Skeletal muscle satellite cell (primary cell): Measurements from ENCODE around the gene MYO16.

Experiments used
- H3K27me3 ChIP-seq: 2 replicates; pipeline ENCODE4 v1.7.0; 2013; ENCODE audit warnings: low read length; ENCODE audit not compliant: control insufficient read depth, insufficient read depth
- H3K36me3 ChIP-seq: 2 replicates; pipeline ENCODE4 v1.7.0; 2013; ENCODE audit warnings: mild to moderate bottlenecking, control low read depth, low read length; ENCODE audit not compliant: insufficient read depth
- H3K4me1 ChIP-seq: 2 replicates; pipeline ENCODE4 v1.7.0; 2013; ENCODE audit warnings: low read length; ENCODE audit not compliant: control insufficient read depth, insufficient read depth
- H3K4me2 ChIP-seq: 2 replicates; pipeline ENCODE4 v1.7.0; 2013; ENCODE audit warnings: mild to moderate bottlenecking, low read length
- H3K4me3 ChIP-seq: 2 replicates; pipeline ENCODE4 v1.7.0; 2013; ENCODE audit warnings: low read length
- H3K9ac ChIP-seq: 2 replicates; pipeline ENCODE4 v1.7.0; 2013; ENCODE audit warnings: mild to moderate bottlenecking, low read depth, low read length, moderate library complexity
- H3K9me3 ChIP-seq: replicated peaks from 2 replicates; pipeline ENCODE4 v1.7.0; 2013; ENCODE audit warnings: mild to moderate bottlenecking, control low read depth, low read length

The MYO16 gene

GRCh38 chr13:108747843-108748242 is 118.4 kb downstream of the MYO16 start:
- Histone ChIP-seq H3K27me3 (no peaks in the 10 kb centered on the region), H3K4me2 (no peak overlapping the region), H3K36me3 (no peaks in the 10 kb centered on the region), H3K4me3 (no peak overlapping the region), H3K4me1 (no peaks in the 10 kb centered on the region), H3K9ac (no peak overlapping the region), H3K9me3 (no peaks in the 10 kb centered on the region)

- Histone ChIP-seq H3K9ac (no peak overlapping the region), H3K4me3 (no peak overlapping the region), H3K4me2 (no peak overlapping the region), H3K9me3 (no peaks in the 10 kb centered on the region), H3K27me3 (no peaks in the 10 kb centered on the region), H3K36me3 (no peaks in the 10 kb centered on the region), H3K4me1 (no peaks in the 10 kb centered on the region)
These were observed 122.9 kb downstream of the MYO16 start for GRCh38 chr13:108752276-108752675.

DNA sequence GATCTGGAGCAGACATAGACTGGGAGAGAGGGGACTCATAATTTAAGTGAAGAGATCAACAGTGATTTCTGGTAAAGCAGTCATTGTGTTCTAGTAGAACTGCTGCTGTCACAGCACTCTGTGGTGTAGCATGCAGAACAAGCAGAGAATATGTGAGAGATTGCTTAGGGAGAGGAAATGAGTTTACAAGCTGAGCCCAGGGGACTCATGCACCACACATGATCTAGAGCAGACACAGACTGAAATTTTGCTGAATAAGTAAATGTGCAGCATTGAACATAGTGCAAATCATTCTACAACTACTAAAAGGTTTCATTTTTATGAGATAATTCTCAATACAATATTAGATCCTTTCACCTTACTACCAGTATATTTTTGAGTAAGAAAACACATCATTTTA is 125.7 kb downstream of the MYO16 start:
- Histone ChIP-seq H3K4me1 (no peaks in the 10 kb centered on the region), H3K27me3 (no peaks in the 10 kb centered on the region), H3K9me3 (no peaks in the 10 kb centered on the region)

GRCh38 chr13:108760129-108760528 is 130.7 kb downstream of the MYO16 start:
- Histone ChIP-seq H3K27me3 (no peaks in the 10 kb centered on the region), H3K9me3 (no peaks in the 10 kb centered on the region), H3K4me1 (no peaks in the 10 kb centered on the region), H3K36me3 (no peaks in the 10 kb centered on the region), H3K4me2 (no peak overlapping the region), H3K4me3 (no peak overlapping the region), H3K9ac (no peak overlapping the region)

More for the DNA sequence above, 125.7 kb downstream of the MYO16 start:
- no peaks in the 10 kb centered on the region for H3K36me3 ChIP-seq
- H3K4me3 ChIP-seq: no peak overlapping the region
- H3K9ac ChIP-seq: no peak overlapping the region
- H3K4me2 ChIP-seq: no peak overlapping the region

DNA sequence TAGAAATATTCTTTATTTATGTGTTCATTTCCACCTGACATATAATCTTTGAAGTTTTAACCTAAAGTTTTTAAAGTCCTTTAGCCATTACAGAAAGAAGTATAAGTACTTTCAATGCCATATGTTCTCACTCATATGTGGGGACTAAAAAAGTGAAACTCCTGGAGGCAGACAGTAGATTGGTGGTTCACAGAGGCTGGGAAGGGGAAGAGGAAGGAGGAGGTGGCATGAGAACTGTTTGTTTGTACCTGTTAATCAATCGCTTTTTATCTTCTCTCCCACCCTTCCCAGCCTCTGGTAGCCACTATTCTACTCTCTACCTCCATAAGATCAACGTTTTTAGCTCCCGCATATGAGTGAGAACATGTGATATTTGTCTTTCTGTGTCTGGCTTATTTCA is 131.1 kb downstream of the MYO16 start:
- Histone ChIP-seq H3K4me1 (no peaks in the 10 kb centered on the region), H3K36me3 (no peaks in the 10 kb centered on the region), H3K27me3 (no peaks in the 10 kb centered on the region), H3K4me3 (no peak overlapping the region), H3K9me3 (no peaks in the 10 kb centered on the region), H3K9ac (no peak overlapping the region), H3K4me2 (no peak overlapping the region)

DNA sequence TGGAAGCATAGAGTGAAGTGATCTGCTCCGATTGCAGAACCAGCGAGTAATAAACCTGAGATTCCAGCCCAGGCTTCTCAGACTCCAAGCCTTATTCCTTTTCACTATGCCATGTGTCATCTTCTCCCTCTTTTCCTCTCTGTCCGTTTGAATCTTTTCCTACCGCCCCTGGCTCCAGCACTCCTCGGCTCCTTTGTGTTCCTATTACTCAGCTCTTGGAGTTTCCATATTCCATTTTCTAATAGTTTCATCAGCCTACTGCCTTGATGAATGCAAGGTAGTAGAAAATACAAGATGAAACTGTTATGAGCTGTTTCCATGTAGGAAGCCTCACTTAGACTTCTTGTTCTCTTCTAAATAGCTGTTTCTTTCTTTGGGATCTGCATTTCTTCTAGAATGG is 138.6 kb downstream of the MYO16 start:
- Histone ChIP-seq H3K36me3 (no peaks in the 10 kb centered on the region), H3K9ac (no peak overlapping the region), H3K9me3 (no peaks in the 10 kb centered on the region), H3K4me2 (no peak overlapping the region), H3K4me3 (no peak overlapping the region), H3K27me3 (no peaks in the 10 kb centered on the region), H3K4me1 (no peaks in the 10 kb centered on the region)

GRCh38 chr13:108769213-108770070 is 140.0 kb downstream of the MYO16 start:
- H3K4me1 ChIP-seq: no peaks in the 10 kb centered on the region
- no peak overlapping the region for H3K4me2 ChIP-seq
- no peaks in the 10 kb centered on the region for H3K9me3 ChIP-seq
- H3K36me3 ChIP-seq: no peaks in the 10 kb centered on the region
- H3K27me3 ChIP-seq: no peaks in the 10 kb centered on the region
- no peak overlapping the region for H3K4me3 ChIP-seq
- H3K9ac ChIP-seq: no peak overlapping the region

DNA sequence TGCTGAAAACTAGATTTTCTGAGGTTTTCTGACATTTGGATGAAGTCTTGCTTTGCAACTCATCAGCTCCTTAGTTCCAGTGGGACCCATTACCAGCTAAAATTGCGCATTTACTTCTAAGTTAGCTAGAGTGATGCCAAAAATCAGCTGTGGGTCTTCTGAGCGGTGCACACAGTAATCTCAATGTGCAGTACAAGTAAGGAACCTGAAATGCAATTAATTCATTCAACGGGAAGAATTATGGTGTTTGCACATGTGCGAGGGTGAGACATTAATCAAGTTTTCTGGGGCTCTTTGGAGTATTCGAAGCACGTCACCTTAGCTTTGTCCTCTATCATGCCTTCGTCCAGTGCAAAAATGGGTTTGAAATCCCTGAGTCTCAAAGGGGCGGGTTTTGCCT is 146.2 kb downstream of the MYO16 start:
- Histone ChIP-seq H3K9ac (no peak overlapping the region), H3K4me3 (no peak overlapping the region), H3K27me3 (no peaks in the 10 kb centered on the region), H3K9me3 (peaks cover 10% of the 10 kb centered on the region), H3K4me1 (no peaks in the 10 kb centered on the region), H3K36me3 (no peaks in the 10 kb centered on the region), H3K4me2 (no peak overlapping the region)

GRCh38 chr13:108776650-108777049 is 147.2 kb downstream of the MYO16 start:
- H3K4me3 ChIP-seq: no peak overlapping the region
- no peaks in the 10 kb centered on the region for H3K36me3 ChIP-seq
- H3K9me3 ChIP-seq: peaks cover 14% of the 10 kb centered on the region
- H3K9ac ChIP-seq: no peak overlapping the region
- H3K4me1 ChIP-seq: no peaks in the 10 kb centered on the region
- H3K27me3 ChIP-seq: no peaks in the 10 kb centered on the region
- H3K4me2 ChIP-seq: no peak overlapping the region

DNA sequence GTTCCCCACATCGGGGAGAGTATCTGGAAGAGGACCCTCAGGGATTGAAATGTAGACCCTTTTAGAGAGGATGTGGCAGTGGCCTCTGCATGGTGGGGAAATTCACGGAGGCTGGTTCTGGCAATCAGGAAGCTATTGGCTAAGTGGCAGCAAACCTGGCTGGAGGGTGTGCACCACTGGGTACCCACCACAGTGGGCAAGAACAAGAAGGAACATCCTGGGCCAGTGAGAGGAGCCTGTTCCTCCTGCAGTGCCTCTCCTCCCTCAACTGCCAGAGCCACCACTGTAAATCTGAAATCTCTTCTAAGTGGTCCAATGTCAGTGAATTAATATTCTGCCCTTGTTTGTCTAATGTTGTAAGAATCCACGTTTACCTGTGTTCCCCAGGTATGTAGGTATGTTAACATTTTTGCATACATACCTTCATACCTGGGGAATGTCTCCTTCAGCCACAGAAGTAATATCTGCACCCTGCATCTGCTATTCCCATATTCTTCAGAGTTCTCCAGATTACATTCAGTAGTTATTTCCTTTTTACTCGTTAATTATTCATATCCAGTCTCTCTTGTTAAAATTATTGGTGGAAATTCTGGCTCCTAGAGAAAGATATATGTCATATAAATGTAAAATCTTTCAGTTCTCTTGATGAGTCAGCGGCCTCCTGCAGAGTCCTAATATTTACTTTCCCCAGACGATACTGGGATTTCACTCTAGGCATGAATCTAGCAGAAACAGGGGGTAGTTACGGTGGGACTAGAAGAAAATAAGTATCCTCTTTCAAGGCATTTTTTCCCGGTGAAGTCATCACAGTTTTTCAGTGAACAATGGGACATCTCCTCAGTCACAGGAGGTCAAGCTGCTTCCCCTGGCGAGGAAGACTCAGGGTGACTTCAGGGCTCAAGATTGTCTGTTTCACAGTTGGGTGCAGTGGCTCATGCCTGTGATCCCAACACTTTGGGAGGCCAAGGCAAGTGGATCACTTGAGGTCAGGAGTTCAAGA is 148.3 kb downstream of the MYO16 start:
- no peaks in the 10 kb centered on the region for H3K27me3 ChIP-seq
- H3K9me3 ChIP-seq: peaks cover 14% of the 10 kb centered on the region
- no peak overlapping the region for H3K9ac ChIP-seq
- H3K4me3 ChIP-seq: no peak overlapping the region
- no peak overlapping the region for H3K4me2 ChIP-seq
- no peaks in the 10 kb centered on the region for H3K36me3 ChIP-seq
- H3K4me1 ChIP-seq: no peaks in the 10 kb centered on the region

GRCh38 chr13:108779308-108779707 is 149.9 kb downstream of the MYO16 start:
- Histone ChIP-seq H3K27me3 (no peaks in the 10 kb centered on the region), H3K4me2 (no peak overlapping the region), H3K9me3 (peaks cover 14% of the 10 kb centered on the region), H3K4me3 (no peak overlapping the region), H3K4me1 (no peaks in the 10 kb centered on the region), H3K36me3 (no peaks in the 10 kb centered on the region), H3K9ac (no peak overlapping the region)
